Cardiac septum (tissue), 1 donor: ENCODE results near the gene HRG. TPM values are rescaled to one million over a fixed set of nuclear protein-coding genes. Genes with fewer than 3 reads are reported as not detected.
"Not testable (repeated sequence)": the region's sequence is repeated elsewhere in the genome, so short reads cannot be mapped to it uniquely, and the experiment has no call there.

Experiments
- DNase-seq: peaks from one replicate; pipeline ENCODE4 v3.0.0-alpha.2; 2020; ENCODE audit warnings: low spot score
- intact Hi-C: fragments of 100-400 bp; cut with DNase I; formaldehyde crosslinking; loops from one replicate; pipeline ENCODE4 v1.14.0; 2022
- total RNA-seq: library from RNA; stranded (reverse); fragmentation: NEBNext Ultra II Directional; extraction: Animal tissue kit (Norgen Biotek cat#: 25700); gene quantifications from one replicate; pipeline ENCODE4 v1.2.1, GENCODE V29; 2021
- donor health status: DM: no; HTN: no; CAD: no.

The HRG gene
- total RNA-seq, 1 donor from 2014 or later, result not detected

DNA sequence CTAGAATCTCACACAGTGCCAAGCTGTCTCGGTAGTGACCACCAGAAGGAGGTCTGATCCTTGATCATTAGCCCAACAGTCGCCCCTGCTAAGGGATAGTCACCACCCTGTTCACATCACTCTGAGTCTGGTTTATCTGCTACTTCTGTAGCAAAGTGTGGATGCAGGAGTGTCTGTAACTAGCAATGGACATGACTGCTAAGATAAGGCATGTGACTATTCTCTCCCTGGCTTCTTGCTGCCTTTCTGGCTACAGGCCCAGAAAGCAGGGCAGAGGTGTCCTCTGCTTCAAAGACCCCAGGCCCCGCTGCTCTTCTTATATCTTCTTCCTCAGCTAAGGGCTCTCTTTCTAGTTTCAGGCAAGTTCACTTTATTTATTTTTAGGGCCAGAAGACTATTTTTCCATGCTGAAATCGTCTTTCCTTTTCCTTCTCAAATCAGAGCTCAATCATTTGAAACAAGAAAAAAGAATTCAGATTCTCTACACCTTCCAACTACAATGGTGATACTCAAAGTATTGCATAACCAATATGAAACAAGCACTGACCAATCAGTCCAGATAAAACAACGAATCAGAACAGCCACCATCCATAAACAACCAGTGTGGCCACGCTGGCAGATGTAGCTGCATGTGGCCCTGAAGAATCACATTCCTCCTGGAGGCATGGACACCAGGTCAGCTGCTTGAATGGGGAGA is 43.3 kb downstream of the HRG start:
- no peak for DNase-seq
- intact Hi-C loops, result no loop called here

GRCh38 chr3:186710694-186711093 is 44.9 kb downstream of the HRG start:
- DNase-seq, intact Hi-C loops: not testable (repeated sequence)

- no peak for DNase-seq
- intact Hi-C loops, result no loop called here
These were observed 47.7 kb downstream of the HRG start for GRCh38 chr3:186713499-186713898.

DNA sequence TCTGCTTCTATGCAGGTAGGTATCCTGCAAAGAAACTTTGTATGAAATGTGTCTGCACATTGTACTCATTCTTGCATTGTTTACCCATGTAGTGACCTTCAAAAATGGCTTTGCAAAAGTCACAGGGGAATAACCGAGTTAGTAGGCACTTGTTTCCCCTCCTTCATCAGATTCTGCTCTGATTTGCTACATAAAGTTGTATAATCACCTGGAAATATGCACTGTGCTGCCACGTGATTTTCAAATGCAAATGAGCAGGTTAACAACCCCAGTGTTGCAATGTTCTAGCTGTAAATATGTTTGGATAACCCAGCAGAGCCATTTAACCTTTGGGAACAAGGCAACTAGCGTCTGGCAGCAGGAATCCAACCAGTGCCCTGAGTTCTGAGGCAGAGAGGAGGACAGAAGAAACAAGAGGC is 51.2 kb downstream of the HRG start, which contains the start of gene KNG1:
Gene KNG1, plus strand, starts transcription at position 321 of the 419 bp plus-strand sequence. CDS start 184 bp downstream, outside the sequence.
- intact Hi-C loops, result no loop called here
- no peak for DNase-seq

GRCh38 chr3:186719945-186720739 is 54.3 kb downstream of the HRG start:
- no peak for DNase-seq
- intact Hi-C loops, result no loop called here

DNA sequence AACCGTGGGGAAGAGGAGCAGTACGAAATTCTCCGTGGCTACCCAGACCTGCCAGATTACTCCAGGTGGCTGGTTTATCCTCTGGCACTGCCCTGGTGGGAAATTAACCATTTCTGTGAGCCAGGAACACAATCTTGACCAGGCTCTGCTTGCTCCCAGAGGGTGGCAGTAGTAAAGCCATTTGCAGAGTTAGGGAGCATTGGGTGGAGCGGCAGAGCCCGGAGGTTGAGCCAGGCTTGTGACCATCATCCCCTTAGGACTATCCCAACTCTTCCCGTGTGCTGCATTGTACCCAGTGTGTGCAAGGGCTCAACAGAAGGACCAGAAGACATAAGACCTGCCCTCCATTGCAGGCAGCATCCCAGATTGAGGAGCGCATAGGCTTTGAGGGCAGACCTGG is 56.6 kb downstream of the HRG start:
- intact Hi-C loops, result no loop called here
- DNase-seq, result no peak

DNA sequence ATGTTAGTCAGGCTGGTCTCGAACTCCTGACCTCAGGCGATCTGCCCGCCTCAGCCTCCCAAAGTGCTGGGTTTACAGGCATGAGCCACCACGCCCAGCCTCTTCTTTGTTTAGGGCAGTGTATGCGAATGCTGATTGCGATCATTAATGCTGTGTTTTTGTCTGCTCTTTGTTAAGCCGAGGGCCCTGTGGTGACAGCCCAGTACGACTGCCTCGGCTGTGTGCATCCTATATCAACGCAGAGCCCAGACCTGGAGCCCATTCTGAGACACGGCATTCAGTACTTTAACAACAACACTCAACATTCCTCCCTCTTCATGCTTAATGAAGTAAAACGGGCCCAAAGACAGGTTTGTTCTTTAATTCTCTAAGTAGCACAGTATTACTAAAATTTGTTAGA is 59.1 kb downstream of the HRG start:
- intact Hi-C loops, result no loop called here
- DNase-seq, result no peak

Other genes starting within 250 kb of the HRG start
- gene CRYGS, start 121.6 kb upstream of the HRG start, total RNA-seq, result 1.8 TPM
- 7.8 TPM for gene TBCCD1, start 98.7 kb upstream of the HRG start, total RNA-seq
- 34.3 TPM for gene DNAJB11, start 95.3 kb upstream of the HRG start, total RNA-seq
- gene AHSG, start 53.0 kb upstream of the HRG start, total RNA-seq, result not detected
- gene FETUB, start 25.6 kb upstream of the HRG start, total RNA-seq, result not detected
- not detected for gene KNG1, start 51.3 kb downstream of the HRG start, total RNA-seq
- gene EIF4A2, start 117.6 kb downstream of the HRG start, total RNA-seq, result 361 TPM
- gene RFC4, start 140.5 kb downstream of the HRG start, total RNA-seq, result 6.4 TPM
- gene ADIPOQ, start 176.7 kb downstream of the HRG start, total RNA-seq, result 1.5 TPM